Lower leg skin (tissue), 4 donors: ENCODE measurements around the gene FAM131C. TPM values are rescaled to one million over a fixed set of nuclear protein-coding genes. Genes with fewer than 3 reads are reported as not detected.

Experiments
- DNase-seq, 2 donors: peaks; one replicate each; pipeline ENCODE4 v3.0.0-alpha.2; 2019; ENCODE audit warnings: low spot score in 2 of 2
- H3K4me3 ChIP-seq: fragments of 200-600 bp; sonication (generic); 2 replicates; pipeline ENCODE4 v1.5.1; 2017; ENCODE audit warnings: mild to moderate bottlenecking, low read depth; ENCODE audit not compliant: poor library complexity, severe bottlenecking
- POLR2A ChIP-seq, 2 donors: fragments of 450-650 bp; IDR thresholded peaks; one replicate each; pipeline ENCODE4 v1.6.1; 2016 to 2017; ENCODE audit warnings: antibody characterized with exemption in 2 of 2, mild to moderate bottlenecking in 1 of 2, moderate library complexity in 1 of 2
- WGBS, 2 donors: methylation state at CpG; one replicate each; pipeline ENCODE4 v1.1.5; 2018; 5-methylcytosine and 5-hydroxymethylcytosine counted together
- intact Hi-C: fragments of 100-400 bp; cut with DNase I; formaldehyde crosslinking; loops from one replicate; pipeline ENCODE4 v1.15.0; 2023; ENCODE audit warnings: low total_unique reads
- total RNA-seq, 4 donors: library from RNA; depleted of rRNA; stranded (reverse); fragments of >200 nt; gene quantifications; one replicate each; pipeline ENCODE4 v1.1.0, GENCODE V29; 2016
- TF ChIP-seq, protein P1 (sequence below), 3 donors: fragments of 450-650 bp; IDR thresholded peaks; one replicate each; pipeline ENCODE4 v1.5.1; 2016; ENCODE audit warnings: antibody characterized with exemption in 3 of 3, mild to moderate bottlenecking in 3 of 3, moderate library complexity in 2 of 3

FAM131C gene
- total RNA-seq, 4 donors from 2014 or later: 1.1 to 2.6 (median 1.7) TPM

DNA sequence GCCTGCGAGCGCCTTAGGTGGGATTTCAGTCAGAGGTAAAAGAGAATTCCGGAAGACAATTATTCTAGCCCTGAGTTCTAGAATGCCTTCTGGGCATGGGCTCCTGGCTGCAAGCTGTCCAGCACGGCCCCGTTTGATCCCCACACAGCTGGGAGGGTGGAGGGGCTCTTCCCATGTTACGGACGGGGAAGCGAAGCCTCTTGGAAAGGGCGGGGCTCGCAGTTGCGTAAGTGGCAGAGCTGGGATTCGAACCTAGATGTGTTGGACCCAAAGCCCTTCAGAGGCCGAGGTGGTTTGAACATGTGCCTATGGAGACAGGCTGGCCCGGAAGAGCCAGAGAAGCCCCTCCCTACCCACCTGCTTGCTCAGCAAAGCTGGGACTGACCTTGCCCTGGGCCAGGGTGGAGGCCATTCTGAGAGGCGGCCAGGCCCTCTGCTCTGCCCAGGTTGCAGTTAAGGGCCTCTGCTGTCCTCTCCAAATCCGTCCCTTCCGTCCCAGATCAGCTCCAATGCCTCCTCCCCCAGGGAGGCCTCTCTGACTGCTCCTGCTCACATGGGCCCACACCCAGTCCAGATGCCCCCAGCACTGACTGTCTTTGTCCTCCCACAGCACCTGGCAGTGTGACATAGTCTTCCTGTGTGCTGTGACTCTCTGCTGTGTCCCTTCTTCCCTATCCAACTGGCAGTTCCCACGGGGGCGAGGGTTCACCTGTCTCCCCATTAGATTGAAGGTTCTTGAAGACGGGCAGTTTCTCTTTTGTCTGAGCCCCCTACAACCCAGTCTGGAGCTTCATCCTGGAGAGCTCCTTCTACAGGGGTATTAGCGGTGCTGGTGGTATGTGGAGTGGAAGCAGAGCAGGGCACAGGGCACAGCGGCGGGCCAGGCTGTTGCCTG is 54.5 kb downstream of the FAM131C start:
- no peak for TF ChIP-seq POLR2A (IDR thresholded peaks at IDR 0.05)
- TF ChIP-seq, protein P1, sequence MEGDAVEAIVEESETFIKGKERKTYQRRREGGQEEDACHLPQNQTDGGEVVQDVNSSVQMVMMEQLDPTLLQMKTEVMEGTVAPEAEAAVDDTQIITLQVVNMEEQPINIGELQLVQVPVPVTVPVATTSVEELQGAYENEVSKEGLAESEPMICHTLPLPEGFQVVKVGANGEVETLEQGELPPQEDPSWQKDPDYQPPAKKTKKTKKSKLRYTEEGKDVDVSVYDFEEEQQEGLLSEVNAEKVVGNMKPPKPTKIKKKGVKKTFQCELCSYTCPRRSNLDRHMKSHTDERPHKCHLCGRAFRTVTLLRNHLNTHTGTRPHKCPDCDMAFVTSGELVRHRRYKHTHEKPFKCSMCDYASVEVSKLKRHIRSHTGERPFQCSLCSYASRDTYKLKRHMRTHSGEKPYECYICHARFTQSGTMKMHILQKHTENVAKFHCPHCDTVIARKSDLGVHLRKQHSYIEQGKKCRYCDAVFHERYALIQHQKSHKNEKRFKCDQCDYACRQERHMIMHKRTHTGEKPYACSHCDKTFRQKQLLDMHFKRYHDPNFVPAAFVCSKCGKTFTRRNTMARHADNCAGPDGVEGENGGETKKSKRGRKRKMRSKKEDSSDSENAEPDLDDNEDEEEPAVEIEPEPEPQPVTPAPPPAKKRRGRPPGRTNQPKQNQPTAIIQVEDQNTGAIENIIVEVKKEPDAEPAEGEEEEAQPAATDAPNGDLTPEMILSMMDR (IDR thresholded peaks at IDR 0.05): no peak
- WGBS, 2 donors: 73 to 81% methylated on average over 23 of the region's 23 CpGs
- no peak for DNase-seq
- H3K4me3 ChIP-seq: no peak overlapping the region
- intact Hi-C loops: no loop called here

DNA sequence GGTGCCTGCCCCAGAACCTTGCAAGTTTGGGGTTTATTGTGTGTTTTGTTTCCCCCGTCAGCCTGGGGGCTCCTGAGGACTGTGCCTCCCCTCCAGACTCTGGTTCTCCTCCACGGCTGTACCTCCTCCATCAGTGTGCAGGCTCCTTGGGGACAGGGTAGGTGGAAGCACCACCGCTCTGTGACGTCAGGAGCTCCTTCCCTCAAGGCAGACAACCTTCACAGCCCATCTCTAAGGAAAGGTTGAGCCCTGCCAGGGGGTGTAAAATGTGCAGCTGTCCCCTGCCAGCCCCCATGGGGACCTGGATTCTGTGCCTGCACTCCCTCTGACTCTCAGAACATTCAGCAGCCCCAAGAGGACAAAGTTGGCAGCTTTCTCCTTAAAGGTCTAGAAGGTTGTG is 55.1 kb downstream of the FAM131C start:
- intact Hi-C loops: no loop called here
- no peak overlapping the region for H3K4me3 ChIP-seq
- 44 to 55% methylated on average over 4 of the region's 4 CpGs for WGBS, 2 donors

DNA sequence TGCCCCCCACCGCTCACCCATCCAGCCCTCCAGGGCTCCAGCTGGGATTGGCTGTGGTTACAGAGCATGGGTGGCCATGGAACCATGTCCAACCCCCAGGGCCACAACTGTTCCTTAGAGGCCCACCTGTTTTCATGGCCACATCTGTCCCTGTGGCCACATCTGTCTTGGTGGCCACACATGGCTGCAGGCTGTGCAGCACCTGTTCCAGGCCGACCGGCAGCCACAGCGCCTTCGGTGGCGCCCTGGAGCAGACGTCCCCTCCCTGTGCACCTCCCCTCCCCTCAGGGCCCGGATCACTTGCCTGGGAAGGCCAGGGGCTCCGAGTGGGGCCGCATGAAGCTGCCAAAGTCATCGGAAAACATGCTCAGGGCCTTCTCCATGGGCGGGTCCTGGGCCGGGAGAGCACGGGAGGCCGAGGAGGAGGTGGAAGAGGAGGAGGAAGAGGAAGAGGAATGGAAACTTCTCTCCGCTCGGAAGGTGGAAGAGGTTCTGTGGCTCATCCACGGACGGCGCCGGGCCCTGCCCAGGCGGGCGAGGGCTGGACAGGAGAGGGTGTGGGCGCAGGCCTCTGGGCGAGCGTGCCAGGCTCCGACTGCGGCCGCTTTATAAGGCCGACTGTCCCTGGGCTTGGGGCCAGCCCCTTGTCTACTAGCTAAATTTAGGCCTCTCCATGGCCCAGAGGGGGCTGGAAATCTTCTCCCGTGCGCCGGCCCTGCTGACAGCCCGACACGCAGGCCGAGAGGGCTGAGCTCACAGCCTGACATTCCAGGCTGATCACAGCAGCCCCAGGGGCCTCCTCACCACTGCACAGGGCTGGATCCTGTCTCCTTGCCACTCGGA is 55.8 kb downstream of the FAM131C start, which contains the start of gene HSPB7:
TSS of gene HSPB7 (minus strand) at position 583 of the 843 bp plus-strand sequence. CDS start at position 503, 80 bp downstream.
- DNase-seq: peak in 1 of 2 donors; percentile 92
- TF ChIP-seq, protein P1 (IDR thresholded peaks at IDR 0.05): no peak
- TF ChIP-seq POLR2A (IDR thresholded peaks at IDR 0.05): no peak
- intact Hi-C loops: no loop called here
- WGBS, 2 donors: 20 to 46% methylated on average over 25 to 28 of the region's 37 CpGs
- H3K4me3 ChIP-seq: no peak within 1 kb of the TSS

More for the DNA sequence above, 55.1 kb downstream of the FAM131C start:
- TF ChIP-seq, protein P1 (IDR thresholded peaks at IDR 0.05): no peak
- no peak for TF ChIP-seq POLR2A (IDR thresholded peaks at IDR 0.05)
- DNase-seq: no peak

DNA sequence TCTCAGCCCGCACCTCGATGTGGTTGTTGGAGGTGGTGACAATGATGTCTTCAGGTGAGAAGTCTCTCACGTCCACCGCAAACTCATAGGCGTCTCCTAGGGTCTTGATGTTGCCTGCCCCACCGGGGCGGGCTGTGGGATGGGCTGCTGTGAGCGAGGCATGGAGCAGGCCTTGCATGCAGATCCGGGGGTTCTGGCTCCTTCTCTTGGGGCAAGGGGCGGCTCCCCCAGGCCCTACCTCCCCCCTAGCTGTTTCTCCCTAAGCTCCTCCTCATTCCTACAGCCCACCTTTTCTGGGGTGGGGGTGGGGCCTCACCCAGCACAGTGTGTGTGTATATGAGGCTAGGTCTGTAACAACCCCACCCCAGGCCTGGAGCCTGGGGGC is 56.4 kb downstream of the FAM131C start:
- WGBS, 2 donors: 83 to 87% methylated on average over 8 to 10 of the region's 10 CpGs
- H3K4me3 ChIP-seq: no peak overlapping the region
- no peak for TF ChIP-seq POLR2A (IDR thresholded peaks at IDR 0.05)
- TF ChIP-seq, protein P1 (IDR thresholded peaks at IDR 0.05): no peak
- intact Hi-C loops: no loop called here
- no peak for DNase-seq

DNA sequence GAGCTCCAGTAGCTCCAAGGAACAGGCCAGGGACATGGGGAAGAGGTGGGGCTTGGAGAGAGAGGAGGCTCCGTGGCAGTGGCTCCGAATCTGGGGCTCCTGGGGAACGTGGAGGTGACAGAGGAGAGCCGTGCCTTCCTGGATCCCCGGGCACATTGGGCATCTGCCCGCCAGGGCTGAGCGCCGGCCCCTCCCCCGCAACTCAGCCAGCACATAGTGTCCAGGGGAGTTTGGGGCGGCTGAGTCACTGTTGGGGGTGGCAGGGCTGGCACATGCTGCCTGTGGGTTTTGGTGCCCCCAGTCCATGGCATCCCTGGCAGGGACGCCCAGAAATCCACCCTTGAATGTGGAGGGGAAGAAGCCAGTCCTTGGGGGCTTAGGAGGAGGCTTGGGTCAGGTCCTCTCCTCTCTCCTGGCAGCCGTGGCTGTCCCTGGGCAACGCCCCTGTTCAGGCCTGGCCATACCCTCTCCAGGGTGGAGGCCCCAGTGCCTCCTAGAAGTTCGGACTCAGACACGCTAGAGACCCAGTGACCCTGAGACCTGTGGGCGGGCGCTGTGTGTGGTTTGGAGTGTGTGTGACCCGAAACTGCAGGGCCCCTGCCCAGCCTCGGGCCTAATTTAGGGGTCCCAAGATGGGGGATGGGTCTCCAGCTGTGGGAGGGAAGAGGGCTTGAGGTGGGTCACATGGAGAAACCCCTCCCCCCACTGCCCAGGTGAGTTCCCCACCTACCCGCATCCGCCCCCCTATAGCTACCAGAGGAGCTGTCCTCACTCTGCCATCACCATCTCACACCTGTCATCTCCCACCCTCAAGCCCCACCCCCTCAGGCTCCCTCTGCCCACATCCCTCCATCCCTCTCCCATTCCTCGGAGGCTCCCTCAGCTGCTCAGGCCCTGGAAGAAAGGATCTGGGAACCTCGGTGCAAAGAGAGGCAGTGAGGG is 57.2 kb downstream of the FAM131C start:
- H3K4me3 ChIP-seq: no peak overlapping the region
- 64 to 73% methylated on average over 22 to 23 of the region's 23 CpGs for WGBS, 2 donors
- intact Hi-C loops: no loop called here
- no peak for DNase-seq
- TF ChIP-seq, protein P1 (IDR thresholded peaks at IDR 0.05): no peak
- TF ChIP-seq POLR2A (IDR thresholded peaks at IDR 0.05): no peak
